Choroid plexus epithelial cell (primary cell): ENCODE measurements around the gene NUMA1.

ENCODE experiments used
- DNase-seq: peaks from one replicate; pipeline ENCODE4 v3.0.0-alpha.2; 2010; ENCODE audit warnings: low read depth
- H3K4me3 ChIP-seq: 2 replicates; pipeline ENCODE4 v1.5.1; 2011; ENCODE audit warnings: low read depth, mild to moderate bottlenecking, control low read depth, low read length, moderate library complexity
- CTCF ChIP-seq: conservative IDR thresholded peaks from 2 replicates; pipeline ENCODE4 v1.5.1; 2011; ENCODE audit warnings: low read depth, mild to moderate bottlenecking, control low read depth, inconsistent platforms, low read length, moderate library complexity

NUMA1 gene

GRCh38 chr11:71996517-71996916 lies 83.8 kb downstream of the NUMA1 start:
- no peak for TF ChIP-seq CTCF
- DNase-seq: no peak
- no peak overlapping the region for H3K4me3 ChIP-seq

- TF ChIP-seq CTCF: no peak
- DNase-seq: no peak
- H3K4me3 ChIP-seq: no peak overlapping the region
Measured at GRCh38 chr11:71995726-71996291, 84.5 kb downstream of the NUMA1 start.

- no peak for DNase-seq
- H3K4me3 ChIP-seq: no peak overlapping the region
- no peak for TF ChIP-seq CTCF
Measured at GRCh38 chr11:71994786-71995185, 85.6 kb downstream of the NUMA1 start.

GRCh38 chr11:71992136-71992730 lies 88.1 kb downstream of the NUMA1 start:
- no peak overlapping the region for H3K4me3 ChIP-seq
- no peak for TF ChIP-seq CTCF
- no peak for DNase-seq

GRCh38 chr11:71991494-71991893 lies 88.8 kb downstream of the NUMA1 start:
- H3K4me3 ChIP-seq: no peak overlapping the region
- no peak for TF ChIP-seq CTCF
- no peak for DNase-seq

GRCh38 chr11:71990701-71991100 lies 89.6 kb downstream of the NUMA1 start:
- no peak overlapping the region for H3K4me3 ChIP-seq
- DNase-seq: no peak
- no peak for TF ChIP-seq CTCF

GRCh38 chr11:71988050-71988449 lies 92.3 kb downstream of the NUMA1 start:
- H3K4me3 ChIP-seq: no peak overlapping the region
- peak; percentile 57 for DNase-seq
- no peak for TF ChIP-seq CTCF
